IMR-90 (cell line): ENCODE data around the gene ZNF385B. TPM values are rescaled to one million over a fixed set of nuclear protein-coding genes. Genes with fewer than 3 reads are reported as not detected.

Experiments used
- ATAC-seq: fragments of 200-7000 bp; cut with Tn5 transposase; 2 replicates; pipeline ENCODE4 v1.9.1; 2020; ENCODE audit warnings: low read depth, mild to moderate bottlenecking, moderate library complexity
- BruUV-seq: library from RNA; stranded (reverse); fragments of 400-500 nt; replicated peaks from 2 replicates; lab custom pipeline; 2021; lab: Mats Ljungman, UMichigan
- CTCF ChIA-PET: fragments of 300-600 bp; formaldehyde crosslinking; extraction: SDS; loops from one replicate; lab custom pipeline; 2021; ENCODE audit warnings: antibody characterized with exemption; lab: Yijun Ruan, JAX
- POLR2A ChIA-PET: fragments of 300-600 bp; sonication (Branson Sonifier 250); formaldehyde crosslinking; loops from one replicate; lab custom pipeline; 2022; ENCODE audit warnings: antibody characterized with exemption; ENCODE audit not compliant: unreplicated experiment; lab: Charles Lee
- DNase-seq: peaks from one replicate; pipeline ENCODE4 v3.0.0; 2013
- H2AFZ ChIP-seq: replicated peaks from 2 replicates; pipeline ENCODE3; 2013; ENCODE audit warnings: low read length, mild to moderate bottlenecking; ENCODE audit not compliant: poor library complexity
- H2AK5ac ChIP-seq: 2 replicates; pipeline ENCODE4 v1.6.1; 2013; ENCODE audit warnings: low read depth, low read length, inconsistent platforms
- H2AK9ac ChIP-seq: replicated peaks from 2 replicates; pipeline ENCODE3; 2013; ENCODE audit warnings: mild to moderate bottlenecking, low read depth, low read length, moderate library complexity; ENCODE audit not compliant: poor library complexity
- H2BK120ac ChIP-seq: 2 replicates; pipeline ENCODE4 v1.6.1; 2013; ENCODE audit warnings: low read depth, low read length, inconsistent platforms
- H2BK15ac ChIP-seq: 3 replicates; pipeline ENCODE4 v1.6.1; 2013; ENCODE audit warnings: low read depth, low read length, inconsistent platforms
- H2BK20ac ChIP-seq: 2 replicates; pipeline ENCODE4 v1.6.1; 2013; ENCODE audit warnings: low read depth, mild to moderate bottlenecking, inconsistent platforms, low read length, moderate library complexity
- H2BK5ac ChIP-seq: 2 replicates; pipeline ENCODE4 v1.6.1; 2013; ENCODE audit warnings: mild to moderate bottlenecking, low read depth, low read length, inconsistent platforms; ENCODE audit not compliant: poor library complexity, severe bottlenecking
- H3K14ac ChIP-seq: replicated peaks from 2 replicates; pipeline ENCODE4 v1.6.1; 2013; ENCODE audit warnings: low read depth, low read length, inconsistent platforms
- H3K18ac ChIP-seq: 2 replicates; pipeline ENCODE4 v1.6.1; 2013; ENCODE audit warnings: low read depth, low read length, control low read depth
- H3K23ac ChIP-seq: 2 replicates; pipeline ENCODE4 v1.6.1; 2013; ENCODE audit warnings: low read depth, low read length, inconsistent platforms
- H3K27ac ChIP-seq: 2 replicates; pipeline ENCODE4 v1.5.1; 2013; ENCODE audit warnings: mild to moderate bottlenecking, control low read depth, low read length; ENCODE audit not compliant: insufficient read depth
- H3K27me3 ChIP-seq: 2 replicates; pipeline ENCODE4 v1.6.1; 2013; ENCODE audit warnings: low read length; ENCODE audit not compliant: control insufficient read depth, insufficient read depth
- H3K36me3 ChIP-seq: 2 replicates; pipeline ENCODE4 v1.6.1; 2013; ENCODE audit warnings: low read length, mixed read lengths; ENCODE audit not compliant: control insufficient read depth, insufficient read depth
- H3K4ac ChIP-seq: 2 replicates; pipeline ENCODE4 v1.6.1; 2013; ENCODE audit warnings: low read depth, low read length, inconsistent platforms
- H3K4me1 ChIP-seq: 2 replicates; pipeline ENCODE4 v1.6.1; 2013; ENCODE audit warnings: low read length, mixed read lengths; ENCODE audit not compliant: control insufficient read depth, insufficient read depth
- H3K4me2 ChIP-seq: 2 replicates; pipeline ENCODE4 v1.6.1; 2013; ENCODE audit warnings: low read depth, mild to moderate bottlenecking, control low read depth, low read length, moderate library complexity
- H3K4me3 ChIP-seq: 2 replicates; pipeline ENCODE4 v1.5.1; 2013; ENCODE audit warnings: low read depth, mild to moderate bottlenecking, control low read depth, low read length, moderate library complexity; ENCODE audit not compliant: insufficient read depth
- H3K56ac ChIP-seq: 2 replicates; pipeline ENCODE4 v1.6.1; 2013; ENCODE audit warnings: low read length, inconsistent platforms; ENCODE audit not compliant: insufficient read depth; ENCODE audit errors: extremely low read depth
- H3K79me1 ChIP-seq, 2 experiments: 2 replicates each; pipeline ENCODE4 v1.6.1; 2013; ENCODE audit warnings: low read length in 2 of 2, inconsistent platforms in 1 of 2, low read depth in 1 of 2
- H3K9ac ChIP-seq: 2 replicates; pipeline ENCODE4 v1.6.1; 2013; ENCODE audit warnings: low read depth, low read length, control low read depth
- H3K9me1 ChIP-seq: 2 replicates; pipeline ENCODE4 v1.6.1; 2013; ENCODE audit warnings: low read length, inconsistent platforms; ENCODE audit not compliant: insufficient read depth
- H3K9me3 ChIP-seq: 2 replicates; pipeline ENCODE4 v1.6.1; 2013; ENCODE audit warnings: low read length; ENCODE audit not compliant: control insufficient read depth, insufficient read depth
- H4K20me1 ChIP-seq: 2 replicates; pipeline ENCODE4 v1.6.1; 2013; ENCODE audit warnings: low read length, inconsistent platforms; ENCODE audit not compliant: insufficient read depth
- H4K5ac ChIP-seq: 2 replicates; pipeline ENCODE4 v1.6.1; 2013; ENCODE audit warnings: mild to moderate bottlenecking, low read depth, low read length, control low read depth
- H4K8ac ChIP-seq, 2 experiments: 2 replicates each; pipeline ENCODE4 v1.6.1; 2013; ENCODE audit warnings: low read depth in 2 of 2, low read length in 2 of 2, control low read depth in 1 of 2, inconsistent platforms in 1 of 2
- H4K91ac ChIP-seq: 2 replicates; pipeline ENCODE4 v1.6.1; 2013; ENCODE audit warnings: low read depth, low read length, inconsistent platforms; ENCODE audit not compliant: insufficient read depth
- BHLHE40 ChIP-seq: fragments of 150-350 bp; IDR thresholded peaks from 2 replicates; pipeline ENCODE4 v1.6.1; 2016; ENCODE audit warnings: mild to moderate bottlenecking, low read depth, low read length
- CEBPB ChIP-seq: IDR thresholded peaks from 2 replicates; pipeline ENCODE4 v1.6.1; 2012; ENCODE audit warnings: low read depth, low read length, improper control_type of control experiment
- CHD1 ChIP-seq: IDR thresholded peaks from 2 replicates; pipeline ENCODE4 v1.6.1; 2012; ENCODE audit warnings: low read depth, low read length, improper control_type of control experiment
- CTCF ChIP-seq: conservative IDR thresholded peaks from 2 replicates; pipeline ENCODE4 v1.5.1; 2012; ENCODE audit warnings: mild to moderate bottlenecking, low read depth, low read length, improper control_type of control experiment
- ELK1 ChIP-seq: fragments of 150-350 bp; IDR thresholded peaks from 2 replicates; pipeline ENCODE4 v1.6.1; 2016; ENCODE audit warnings: low read depth, mild to moderate bottlenecking, low read length, moderate library complexity, borderline replicate concordance
- FOS ChIP-seq: fragments of 150-350 bp; IDR thresholded peaks from 2 replicates; pipeline ENCODE4 v1.6.1; 2016; ENCODE audit warnings: low read depth, low read length
- MAFK ChIP-seq: IDR thresholded peaks from 2 replicates; pipeline ENCODE4 v1.6.1; 2012; ENCODE audit warnings: low read depth, low read length, improper control_type of control experiment
- MXI1 ChIP-seq: IDR thresholded peaks from 2 replicates; pipeline ENCODE4 v1.6.1; 2012; ENCODE audit warnings: low read depth, mild to moderate bottlenecking, low read length, moderate library complexity, borderline replicate concordance
- POLR2A ChIP-seq: IDR thresholded peaks from 2 replicates; pipeline ENCODE4 v1.6.1; 2012; ENCODE audit warnings: mild to moderate bottlenecking, low read depth, low read length
- RFX5 ChIP-seq: IDR thresholded peaks from 2 replicates; pipeline ENCODE4 v1.8.0; 2012; ENCODE audit warnings: low read depth, mild to moderate bottlenecking, low read length, moderate library complexity
- WGBS, 2 experiments: methylation state at CpG; one replicate each; pipeline versions ENCODE4 v1.1.5 to v1.1.7; 2013; ENCODE audit warnings: missing lambda C conversion rate in 2 of 2; ENCODE audit not compliant: insufficient read length in 1 of 2; ENCODE audit errors: extremely low coverage in 2 of 2; 5-methylcytosine and 5-hydroxymethylcytosine counted together
- dilution Hi-C: fragments of 300-500 bp; cut with HindIII; formaldehyde crosslinking; loops from one replicate; pipeline ENCODE4 v1.14.3; 2018; ENCODE audit warnings: low sequenced_read_pairs; ENCODE audit not compliant: unreplicated experiment
- in situ Hi-C: fragments of 300-500 bp; cut with MboI; formaldehyde crosslinking; loops from 3 replicates; pipeline ENCODE4 v1.14.3; 2019; ENCODE audit warnings: low sequenced_read_pairs, inconsistent platforms, mixed read lengths
- intact Hi-C: fragments of 100-400 bp; cut with micrococcal nuclease; formaldehyde crosslinking; loops from 2 replicates; pipeline ENCODE4 v1.10.0; 2022
- polyA plus RNA-seq, 3 experiments: library from polyadenylated mRNA; depleted of rRNA; stranded (reverse); fragments of >200 nt; gene quantifications; 2 replicates each; pipeline ENCODE4 v1.2.3, GENCODE V29; 2012; ENCODE audit warnings: low replicate concordance in 1 of 3
- total RNA-seq: library from RNA; depleted of rRNA; stranded (reverse); fragments of >200 nt; gene quantifications from 2 replicates; pipeline ENCODE4 v1.2.3, GENCODE V29; 2012

ZNF385B gene
- total and polyA plus RNA-seq, 2 of the 4 experiments (the other 2 are of a cell fraction) = not detected

- intact Hi-C loops = no loop called here
- no peak overlapping the region for H3K14ac ChIP-seq
- no peak overlapping the region for H3K4ac ChIP-seq
- POLR2A ChIA-PET = no interaction called here
- no peaks in the 10 kb centered on the region for H3K4me1 ChIP-seq
- H2AK5ac ChIP-seq = no peak overlapping the region
- no peak for ATAC-seq
- no peak overlapping the region for H4K5ac ChIP-seq
- no peak overlapping the region for H3K27ac ChIP-seq
- CTCF ChIA-PET = no interaction called here
- no CpG with 5 or more reads among the region's 1 CpG for whole genome bisulfite sequencing, 2 experiments
- TF ChIP-seq CTCF (no peak), RFX5 (no peak), ELK1 (no peak), CHD1 (no peak), MAFK (no peak), FOS (no peak), POLR2A (no peak), BHLHE40 (no peak), CEBPB (no peak), MXI1 (no peak)
- no peak overlapping the region for H4K91ac ChIP-seq
- no peak overlapping the region for H3K4me2 ChIP-seq
- H2AFZ ChIP-seq = no peak overlapping the region
- no peak overlapping the region for H2BK20ac ChIP-seq
- no peak overlapping the region for H2BK120ac ChIP-seq
- no TSS peak for BruUV-seq
- H3K23ac ChIP-seq = no peak overlapping the region
- H3K56ac ChIP-seq = no peak overlapping the region
- no peaks in the 10 kb centered on the region for H3K27me3 ChIP-seq
- H3K9me3 ChIP-seq = no peaks in the 10 kb centered on the region
- no peak overlapping the region for H4K8ac ChIP-seq
- H3K36me3 ChIP-seq = no peaks in the 10 kb centered on the region
- dilution Hi-C loops = no loop called here
- no peak for DNase-seq
- H4K20me1 ChIP-seq = no peaks in the 10 kb centered on the region
- no peak overlapping the region for H3K9ac ChIP-seq
- H3K4me3 ChIP-seq = no peak overlapping the region
- in situ Hi-C loops = no loop called here
- H3K79me1 ChIP-seq = no peaks in the 10 kb centered on the region
- H3K9me1 ChIP-seq = no peaks in the 10 kb centered on the region
- no peak overlapping the region for H3K18ac ChIP-seq
- H2BK15ac ChIP-seq = no peak overlapping the region
- H2BK5ac ChIP-seq = no peak overlapping the region
- no peak overlapping the region for H2AK9ac ChIP-seq
Observed at GRCh38 chr2:179685146-179685545, 176.3 kb downstream of the ZNF385B start.
